GM12878 (cell line): ENCODE measurements around the gene E2F1. TPM values are rescaled to one million over a fixed set of nuclear protein-coding genes. Genes with fewer than 3 reads are reported as not detected.

ENCODE experiments used
- ATAC-seq: fragments of 200-7000 bp; cut with Tn5 transposase; 3 replicates; pipeline ENCODE4 v1.9.1; 2020; ENCODE audit warnings: mild to moderate bottlenecking, moderate library complexity
- BruUV-seq: library from RNA; stranded (reverse); fragments of 400-500 nt; replicated peaks from 2 replicates; lab custom pipeline; 2021; lab: Mats Ljungman, UMichigan
- CTCF ChIA-PET: fragments of 300-600 bp; sonication (Branson Sonifier 250); formaldehyde crosslinking; extraction: SDS; loops from one replicate; lab custom pipeline; 2021; ENCODE audit warnings: inconsistent platforms; lab: Yijun Ruan, JAX
- POLR2A ChIA-PET: fragments of 350-600 bp; formaldehyde crosslinking; extraction: SDS; loops from one replicate; lab custom pipeline; 2021; ENCODE audit warnings: inconsistent platforms; lab: Charles Lee
- RAD21 ChIA-PET: fragments of 300-600 bp; sonication (Branson Sonifier 250); formaldehyde crosslinking; loops from one replicate; lab custom pipeline; 2023; ENCODE audit warnings: antibody characterized with exemption; ENCODE audit not compliant: unreplicated experiment; lab: Charles Lee
- SMC1A ChIA-PET: fragments of 300-600 bp; sonication (Branson Sonifier 250); formaldehyde crosslinking; loops from one replicate; lab custom pipeline; 2023; ENCODE audit not compliant: unreplicated experiment, uncharacterized antibody; lab: Charles Lee
- DNase-seq: peaks from one replicate; pipeline ENCODE4 v3.0.0-alpha.2; 2011; ENCODE audit warnings: low read depth, low spot score
- FAIRE-seq: peaks from 3 replicates; lab custom pipeline; 2011; peaks lifted over from hg19 to GRCh38; lab: Jason Lieb, UNC
- H2AFZ ChIP-seq: 2 replicates; pipeline ENCODE4 v1.6.0; 2011; ENCODE audit warnings: low read depth, low read length, control low read depth; ENCODE audit not compliant: control insufficient read depth
- H3K27ac ChIP-seq: 2 replicates; pipeline ENCODE4 v1.5.1; 2011; ENCODE audit warnings: control low read depth; ENCODE audit not compliant: control insufficient read depth, insufficient read depth
- H3K27me3 ChIP-seq, 2 experiments: replicated peaks in 1 of 2; 2 replicates each; pipeline versions ENCODE4 v1.6.0 to v1.6.1; 2011; ENCODE audit warnings: low read length in 1 of 2; ENCODE audit not compliant: control insufficient read depth in 2 of 2, insufficient read depth in 2 of 2
- H3K36me3 ChIP-seq, 2 experiments: 2 replicates each; pipeline ENCODE4 v1.5.1; 2011; ENCODE audit warnings: low read length in 1 of 2; ENCODE audit not compliant: control insufficient read depth in 2 of 2, insufficient read depth in 2 of 2
- H3K4me1 ChIP-seq: 2 replicates; pipeline ENCODE4 v1.6.1; 2011; ENCODE audit warnings: mild to moderate bottlenecking, low read length, moderate library complexity, mixed read lengths; ENCODE audit not compliant: control insufficient read depth, insufficient read depth
- H3K4me2 ChIP-seq: 2 replicates; pipeline ENCODE4 v1.6.0; 2011; ENCODE audit warnings: control low read depth; ENCODE audit not compliant: control insufficient read depth, insufficient read depth
- H3K4me3 ChIP-seq: fragments of 200-600 bp; sonication (generic); 2 replicates; pipeline ENCODE4 v1.5.1; 2016
- H3K79me2 ChIP-seq: 2 replicates; pipeline ENCODE4 v1.6.0; 2011; ENCODE audit warnings: low read length; ENCODE audit not compliant: control insufficient read depth, insufficient read depth
- H3K9ac ChIP-seq: 2 replicates; pipeline ENCODE4 v1.8.0; 2011; ENCODE audit warnings: low read length, control low read depth, mixed read lengths; ENCODE audit not compliant: control insufficient read depth, insufficient read depth
- H3K9me3 ChIP-seq: replicated peaks from 3 replicates; pipeline ENCODE4 v1.5.1; 2011; ENCODE audit warnings: mild to moderate bottlenecking, low read length; ENCODE audit not compliant: control insufficient read depth, insufficient read depth
- H4K20me1 ChIP-seq: 2 replicates; pipeline ENCODE4 v1.6.0; 2011; ENCODE audit not compliant: control insufficient read depth, insufficient read depth
- ASH2L ChIP-seq: fragments of 300-600, 200-600 bp; sonication (generic); IDR thresholded peaks from 2 replicates; pipeline ENCODE4 v1.6.1; 2017; ENCODE audit warnings: low read depth, mild to moderate bottlenecking, borderline replicate concordance
- EGR1 ChIP-seq, 2 experiments: IDR thresholded peaks; 1 replicate in 1 of 2; 2 replicates in 1 of 2; pipeline ENCODE4 v1.6.1; 2011 to 2012; ENCODE audit warnings: low read depth in 2 of 2, low read length in 2 of 2, borderline replicate concordance in 1 of 2, mild to moderate bottlenecking in 1 of 2, moderate library complexity in 1 of 2
- ETV6 ChIP-seq, 2 experiments: fragments of 450-650 bp in 1 of 2; IDR thresholded peaks in 1 of 2; conservative IDR thresholded peaks in 1 of 2; 2 replicates each; pipeline ENCODE4 v1.6.1; 2014; ENCODE audit warnings: antibody characterized with exemption in 1 of 2, borderline replicate concordance in 1 of 2, low read depth in 1 of 2, mild to moderate bottlenecking in 1 of 2, moderate library complexity in 1 of 2
- FOS ChIP-seq: IDR thresholded peaks from 3 replicates; pipeline ENCODE4 v1.6.1; 2011; ENCODE audit warnings: borderline replicate concordance; ENCODE audit not compliant: insufficient read length; ENCODE audit errors: extremely low read depth
- HDAC2 ChIP-seq: fragments of 200-600 bp; sonication (generic); IDR thresholded peaks from 2 replicates; pipeline ENCODE4 v1.6.1; 2017
- NR2F1 ChIP-seq: fragments of 450-650 bp; conservative IDR thresholded peaks from 2 replicates; pipeline ENCODE4 v1.6.1; 2017; ENCODE audit warnings: mild to moderate bottlenecking
- NRF1 ChIP-seq: conservative IDR thresholded peaks from 2 replicates; pipeline ENCODE4 v1.6.1; 2011; ENCODE audit warnings: mild to moderate bottlenecking, low read depth, low read length, improper control_type of control experiment
- POU2F2 ChIP-seq: IDR thresholded peaks from 3 replicates; pipeline ENCODE4 v1.6.1; 2011; ENCODE audit warnings: low read depth, mild to moderate bottlenecking, low read length, borderline replicate concordance
- SMC3 ChIP-seq: IDR thresholded peaks from 2 replicates; pipeline ENCODE4 v1.6.1; 2011; ENCODE audit warnings: low read length, improper control_type of control experiment, borderline replicate concordance
- ZNF384 ChIP-seq: IDR thresholded peaks from 2 replicates; pipeline ENCODE4 v1.6.1; 2012; ENCODE audit warnings: low read depth, mild to moderate bottlenecking, low read length, improper control_type of control experiment, borderline replicate concordance
- WGBS: methylation state at CpG from one replicate; pipeline ENCODE4 v1.1.6; 2016; ENCODE audit warnings: low lambda C conversion rate; ENCODE audit not compliant: insufficient replicate concordance, insufficient coverage; ENCODE audit errors: missing lambda C conversion rate; 5-methylcytosine and 5-hydroxymethylcytosine counted together
- in situ Hi-C: fragments of 300-500 bp; cut with MboI; formaldehyde crosslinking; loops from 9 replicates; pipeline ENCODE4 v1.14.3; 2018; ENCODE audit warnings: mixed read lengths
- intact Hi-C: fragments of 100-400 bp; cut with micrococcal nuclease; formaldehyde crosslinking; loops from one replicate; pipeline ENCODE4 v1.14.2; 2022; ENCODE audit not compliant: unreplicated experiment
- polyA plus RNA-seq, 11 experiments: library from polyadenylated mRNA; depleted of rRNA in 4 of 11; unstranded in 6 of 11; stranded (reverse) in 5 of 11; fragments of >200 nt; fragmentation: Nextera tagmentation in 4 of 11; fragmentation: Illumina TruSeq in 1 of 11; extraction: Ambion mirVana in 4 of 11; extraction: Trizol in 1 of 11; gene quantifications; 1 replicate in 1 of 11; 2 replicates in 10 of 11; pipeline versions ENCODE4 v1.2.1 to v1.2.3, GENCODE V29; 2011 to 2016; ENCODE audit warnings: inconsistent platforms in 2 of 11, missing spikeins in 2 of 11, low read depth in 1 of 11
- total RNA-seq, 4 experiments: library from RNA; depleted of rRNA in 3 of 4; stranded (reverse); fragments of >200 nt in 3 of 4; fragmentation: Illumina TruSeq in 1 of 4; extraction: Trizol in 1 of 4; gene quantifications; 2 replicates each; pipeline versions ENCODE4 v1.2.1 to v1.2.3, GENCODE V29; 2013 to 2021
- TF ChIP-seq, protein P1 (sequence below): IDR thresholded peaks from 2 replicates; pipeline ENCODE4 v1.6.1; 2012; ENCODE audit warnings: improper control_type of control experiment, low read depth, low read length; ENCODE audit not compliant: insufficient replicate concordance
- TF ChIP-seq, protein P2 (sequence below): IDR thresholded peaks from 2 replicates; pipeline ENCODE4 v1.6.1; 2012; ENCODE audit warnings: low read depth, low read length, improper control_type of control experiment

The E2F1 gene
- total and polyA plus RNA-seq, 10 of the 15 experiments (the other 5 are each of a cell fraction or from before 2014, with no cell fraction given) = 0.29 to 50.2 (median 19.7) TPM

- no peak for TF ChIP-seq ETV6 (conservative IDR thresholded peaks at IDR 0.05 in 1 of 2, IDR thresholded peaks at IDR 0.05 in 1 of 2; ENCODE audit: borderline replicate concordance in 1 of 2, low read depth in 1 of 2)
- no peak for TF ChIP-seq POU2F2
- TF ChIP-seq NRF1 = no peak
- no peak for TF ChIP-seq HDAC2
Observed at GRCh38 chr20:33636776-33637175, 49.4 kb downstream of the E2F1 start (continued).

DNA sequence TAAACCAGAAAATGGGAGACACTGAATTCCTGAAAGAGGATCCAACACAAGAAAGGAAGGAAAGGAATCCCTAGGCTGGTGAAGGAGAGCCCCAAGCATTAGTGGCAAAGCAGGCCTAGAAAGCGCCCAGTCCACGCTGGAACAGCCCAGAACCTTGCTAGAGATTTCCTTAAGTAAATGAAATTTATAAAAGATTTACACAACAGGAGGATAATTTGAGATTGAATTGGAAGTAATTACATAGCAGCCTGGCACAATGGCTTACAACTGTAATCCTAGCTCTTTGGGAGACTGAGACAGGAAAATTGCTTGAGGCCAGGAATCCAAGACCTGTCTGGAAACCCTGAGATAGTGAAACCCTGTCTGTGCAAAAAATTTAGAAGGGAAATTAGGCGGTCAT, 50.8 kb downstream of the E2F1 start:
- ATAC-seq (no peak), DNase-seq (no peak), FAIRE-seq (no peak)
- H3K4me1 ChIP-seq = no peaks in the 10 kb centered on the region
- no TSS peak for BruUV-seq
- WGBS = 92% methylated on average over 3 of the region's 3 CpGs
- H2AFZ ChIP-seq = no peak overlapping the region
- H3K27me3 ChIP-seq = no peaks in the 10 kb centered on the region
- POLR2A ChIA-PET = interaction anchor here (0.7 kb wide), 1 partner anchor 1302 kb away, joined by 3 read pairs; no protein-coding TSS in a partner anchor
- CTCF ChIA-PET = no interaction called here
- peaks cover 2 to 7% of the 10 kb centered on the region in 2 experiments; a peak in 3 of 4 replicates for H3K36me3 ChIP-seq
- SMC1A ChIA-PET = interaction anchor here (1.3 kb wide), 1 partner anchor 11 kb away, joined by 3 read pairs; no protein-coding TSS in a partner anchor
- no peaks in the 10 kb centered on the region for H4K20me1 ChIP-seq
- no peak overlapping the region for H3K9ac ChIP-seq
- RAD21 ChIA-PET = no interaction called here
- in situ Hi-C loops (no loop called here), intact Hi-C loops (no loop called here)
- H3K4me3 ChIP-seq = no peak overlapping the region
- no peak overlapping the region for H3K4me2 ChIP-seq
- TF ChIP-seq ASH2L (no peak), FOS (no peak), EGR1 (IDR thresholded peaks at IDR 0.05; ENCODE audit: borderline replicate concordance in 1 of 2, low read depth in 2 of 2, low read length in 2 of 2) (no peak), SMC3 (no peak), ZNF384 (no peak), NR2F1 (no peak)
- TF ChIP-seq, protein P1, sequence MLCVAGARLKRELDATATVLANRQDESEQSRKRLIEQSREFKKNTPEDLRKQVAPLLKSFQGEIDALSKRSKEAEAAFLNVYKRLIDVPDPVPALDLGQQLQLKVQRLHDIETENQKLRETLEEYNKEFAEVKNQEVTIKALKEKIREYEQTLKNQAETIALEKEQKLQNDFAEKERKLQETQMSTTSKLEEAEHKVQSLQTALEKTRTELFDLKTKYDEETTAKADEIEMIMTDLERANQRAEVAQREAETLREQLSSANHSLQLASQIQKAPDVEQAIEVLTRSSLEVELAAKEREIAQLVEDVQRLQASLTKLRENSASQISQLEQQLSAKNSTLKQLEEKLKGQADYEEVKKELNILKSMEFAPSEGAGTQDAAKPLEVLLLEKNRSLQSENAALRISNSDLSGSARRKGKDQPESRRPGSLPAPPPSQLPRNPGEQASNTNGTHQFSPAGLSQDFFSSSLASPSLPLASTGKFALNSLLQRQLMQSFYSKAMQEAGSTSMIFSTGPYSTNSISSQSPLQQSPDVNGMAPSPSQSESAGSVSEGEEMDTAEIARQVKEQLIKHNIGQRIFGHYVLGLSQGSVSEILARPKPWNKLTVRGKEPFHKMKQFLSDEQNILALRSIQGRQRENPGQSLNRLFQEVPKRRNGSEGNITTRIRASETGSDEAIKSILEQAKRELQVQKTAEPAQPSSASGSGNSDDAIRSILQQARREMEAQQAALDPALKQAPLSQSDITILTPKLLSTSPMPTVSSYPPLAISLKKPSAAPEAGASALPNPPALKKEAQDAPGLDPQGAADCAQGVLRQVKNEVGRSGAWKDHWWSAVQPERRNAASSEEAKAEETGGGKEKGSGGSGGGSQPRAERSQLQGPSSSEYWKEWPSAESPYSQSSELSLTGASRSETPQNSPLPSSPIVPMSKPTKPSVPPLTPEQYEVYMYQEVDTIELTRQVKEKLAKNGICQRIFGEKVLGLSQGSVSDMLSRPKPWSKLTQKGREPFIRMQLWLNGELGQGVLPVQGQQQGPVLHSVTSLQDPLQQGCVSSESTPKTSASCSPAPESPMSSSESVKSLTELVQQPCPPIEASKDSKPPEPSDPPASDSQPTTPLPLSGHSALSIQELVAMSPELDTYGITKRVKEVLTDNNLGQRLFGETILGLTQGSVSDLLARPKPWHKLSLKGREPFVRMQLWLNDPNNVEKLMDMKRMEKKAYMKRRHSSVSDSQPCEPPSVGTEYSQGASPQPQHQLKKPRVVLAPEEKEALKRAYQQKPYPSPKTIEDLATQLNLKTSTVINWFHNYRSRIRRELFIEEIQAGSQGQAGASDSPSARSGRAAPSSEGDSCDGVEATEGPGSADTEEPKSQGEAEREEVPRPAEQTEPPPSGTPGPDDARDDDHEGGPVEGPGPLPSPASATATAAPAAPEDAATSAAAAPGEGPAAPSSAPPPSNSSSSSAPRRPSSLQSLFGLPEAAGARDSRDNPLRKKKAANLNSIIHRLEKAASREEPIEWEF = no peak
- TF ChIP-seq, protein P2, sequence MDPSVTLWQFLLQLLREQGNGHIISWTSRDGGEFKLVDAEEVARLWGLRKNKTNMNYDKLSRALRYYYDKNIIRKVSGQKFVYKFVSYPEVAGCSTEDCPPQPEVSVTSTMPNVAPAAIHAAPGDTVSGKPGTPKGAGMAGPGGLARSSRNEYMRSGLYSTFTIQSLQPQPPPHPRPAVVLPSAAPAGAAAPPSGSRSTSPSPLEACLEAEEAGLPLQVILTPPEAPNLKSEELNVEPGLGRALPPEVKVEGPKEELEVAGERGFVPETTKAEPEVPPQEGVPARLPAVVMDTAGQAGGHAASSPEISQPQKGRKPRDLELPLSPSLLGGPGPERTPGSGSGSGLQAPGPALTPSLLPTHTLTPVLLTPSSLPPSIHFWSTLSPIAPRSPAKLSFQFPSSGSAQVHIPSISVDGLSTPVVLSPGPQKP = no peak
- H3K27ac ChIP-seq = no peak overlapping the region
- no peaks in the 10 kb centered on the region for H3K79me2 ChIP-seq
- no peaks in the 10 kb centered on the region for H3K9me3 ChIP-seq
